OCI-LY1 (cell line): ENCODE data around the gene C4orf46.

ENCODE experiments used
- H2AFZ ChIP-seq: fragments of 200-600 bp; sonication (generic), shearing (Covaris generic); 2 replicates; pipeline ENCODE4 v1.6.0; 2014; ENCODE audit warnings: antibody characterized with exemption, mild to moderate bottlenecking, low read length
- H3F3A ChIP-seq: fragments of 200-600 bp; sonication (generic), shearing (Covaris generic); 2 replicates; pipeline ENCODE4 v1.6.0; 2014; ENCODE audit warnings: mild to moderate bottlenecking, antibody characterized with exemption, low read length, moderate library complexity; ENCODE audit not compliant: insufficient read depth
- H3K27ac ChIP-seq: fragments of 200-600 bp; sonication (generic); 2 replicates; pipeline ENCODE4 v1.5.1; 2014; ENCODE audit warnings: low read length, mixed run types, mild to moderate bottlenecking, low read depth; ENCODE audit not compliant: poor library complexity, severe bottlenecking
- H3K27me3 ChIP-seq: fragments of 200-600 bp; sonication (generic); 2 replicates; pipeline ENCODE4 v1.6.0; 2014; ENCODE audit warnings: antibody characterized with exemption, mild to moderate bottlenecking, low read length, moderate library complexity; ENCODE audit not compliant: insufficient read depth
- H3K36me3 ChIP-seq: fragments of 200-600 bp; sonication (generic); 2 replicates; pipeline ENCODE4 v1.6.1; 2014; ENCODE audit warnings: mild to moderate bottlenecking, antibody characterized with exemption, low read length, moderate library complexity, mixed read lengths; ENCODE audit not compliant: insufficient read depth
- H3K4me1 ChIP-seq: fragments of 200-600 bp; sonication (generic); 2 replicates; pipeline ENCODE4 v1.5.1; 2014; ENCODE audit warnings: mild to moderate bottlenecking, low read length, moderate library complexity; ENCODE audit not compliant: insufficient read depth, severe bottlenecking
- H3K4me2 ChIP-seq: fragments of 200-600 bp; sonication (generic), shearing (Covaris generic); 2 replicates; pipeline ENCODE4 v1.6.1; 2014; ENCODE audit warnings: low read length
- H3K4me3 ChIP-seq: fragments of 200-600 bp; sonication (generic); 2 replicates; pipeline ENCODE4 v1.5.1; 2014; ENCODE audit warnings: low read length, low read depth, mild to moderate bottlenecking, mixed read lengths; ENCODE audit not compliant: poor library complexity, severe bottlenecking
- H3K79me2 ChIP-seq: fragments of 200-600 bp; shearing (Covaris generic); 2 replicates; pipeline ENCODE4 v1.6.1; 2016; ENCODE audit warnings: mixed run types, low read length, mixed read lengths; ENCODE audit not compliant: insufficient read depth
- H3K9ac ChIP-seq: fragments of 200-600 bp; sonication (generic), shearing (Covaris generic); 2 replicates; pipeline ENCODE4 v1.6.1; 2014; ENCODE audit warnings: mild to moderate bottlenecking, low read length, mixed read lengths
- H3K9me2 ChIP-seq: fragments of 200-600 bp; sonication (generic), shearing (Covaris generic); 2 replicates; pipeline ENCODE4 v1.6.1; 2014; ENCODE audit warnings: low read depth, mild to moderate bottlenecking, low read length, mixed read lengths
- H3K9me3 ChIP-seq: fragments of 200-600 bp; shearing (Covaris generic); 2 replicates; pipeline ENCODE4 v1.6.1; 2014; ENCODE audit warnings: low read length, mixed read lengths
- H4K20me1 ChIP-seq: fragments of 200-600 bp; sonication (generic), shearing (Covaris generic); 2 replicates; pipeline ENCODE4 v1.6.0; 2016; ENCODE audit warnings: mild to moderate bottlenecking, low read length; ENCODE audit not compliant: insufficient read depth
- CTCF ChIP-seq: fragments of 200-600 bp; sonication (generic), shearing (Covaris generic); IDR thresholded peaks from 2 replicates; pipeline ENCODE4 v1.5.1; 2017; ENCODE audit warnings: mild to moderate bottlenecking, antibody characterized with exemption, low read length, moderate library complexity, mixed read lengths
- EZH2 ChIP-seq: fragments of 200-600 bp; sonication (generic), shearing (Covaris generic); IDR thresholded peaks from 2 replicates; pipeline ENCODE4 v1.8.0; 2017; ENCODE audit warnings: borderline replicate concordance, mixed run types, mild to moderate bottlenecking, antibody characterized with exemption, low read length, moderate library complexity, mixed read lengths

C4orf46 gene

GRCh38 chr4:158622251-158622650 is 49.4 kb downstream of the C4orf46 start:
- Histone ChIP-seq H2AFZ (no peak overlapping the region), H3K4me2 (no peak overlapping the region), H4K20me1 (no peaks in the 10 kb centered on the region), H3F3A (no peaks in the 10 kb centered on the region), H3K36me3 (no peaks in the 10 kb centered on the region), H3K27ac (no peak overlapping the region), H3K4me3 (no peak overlapping the region), H3K79me2 (no peaks in the 10 kb centered on the region), H3K9me3 (no peaks in the 10 kb centered on the region), H3K9ac (no peak overlapping the region), H3K4me1 (no peaks in the 10 kb centered on the region), H3K27me3 (no peaks in the 10 kb centered on the region), H3K9me2 (no peaks in the 10 kb centered on the region)
- TF ChIP-seq EZH2 (no peak), CTCF (no peak)

GRCh38 chr4:158621729-158622128 is 50.0 kb downstream of the C4orf46 start:
- H3K4me3 ChIP-seq, result no peak overlapping the region
- H2AFZ ChIP-seq, result no peak overlapping the region
- H3K4me1 ChIP-seq, result no peaks in the 10 kb centered on the region
- H4K20me1 ChIP-seq, result no peaks in the 10 kb centered on the region
- H3K9me3 ChIP-seq, result no peaks in the 10 kb centered on the region
- no peaks in the 10 kb centered on the region for H3K79me2 ChIP-seq
- no peaks in the 10 kb centered on the region for H3K9me2 ChIP-seq
- H3K36me3 ChIP-seq, result no peaks in the 10 kb centered on the region
- no peak overlapping the region for H3K4me2 ChIP-seq
- H3K27me3 ChIP-seq, result no peaks in the 10 kb centered on the region
- H3K27ac ChIP-seq, result no peak overlapping the region
- no peak overlapping the region for H3K9ac ChIP-seq
- no peaks in the 10 kb centered on the region for H3F3A ChIP-seq
- TF ChIP-seq CTCF, result no peak
- TF ChIP-seq EZH2, result no peak

- Histone ChIP-seq H3F3A (no peaks in the 10 kb centered on the region), H3K79me2 (no peaks in the 10 kb centered on the region), H2AFZ (no peak overlapping the region), H3K36me3 (no peaks in the 10 kb centered on the region), H4K20me1 (no peaks in the 10 kb centered on the region), H3K4me1 (no peaks in the 10 kb centered on the region), H3K27me3 (no peaks in the 10 kb centered on the region), H3K27ac (no peak overlapping the region), H3K9me3 (no peaks in the 10 kb centered on the region), H3K9ac (no peak overlapping the region), H3K4me3 (no peak overlapping the region), H3K9me2 (no peaks in the 10 kb centered on the region), H3K4me2 (no peak overlapping the region)
- TF ChIP-seq EZH2 (no peak), CTCF (no peak)
Measured at GRCh38 chr4:158617956-158618355, 53.7 kb downstream of the C4orf46 start.
